Nephron (organoid): Measurements from ENCODE around the gene KLK13.
A peak's percentile ranks its signal among the peaks of the same experiment; 100 is the strongest.

Experiments used
- H3K27ac Mint-ChIP-seq, 3 experiments: 2 replicates each; pipeline ENCODE4 v1.8.0; 2020; ENCODE audit warnings: mixed read lengths in 3 of 3, mild to moderate bottlenecking in 2 of 3, moderate library complexity in 1 of 3
- H3K27me3 Mint-ChIP-seq: 2 replicates; pipeline ENCODE4 v1.8.0; 2021; ENCODE audit warnings: low read depth, mild to moderate bottlenecking, moderate library complexity, mixed read lengths
- H3K36me3 Mint-ChIP-seq: 2 replicates; pipeline ENCODE4 v1.8.0; 2020; ENCODE audit warnings: low read depth, mixed read lengths
- H3K4me1 Mint-ChIP-seq: 2 replicates; pipeline ENCODE4 v1.8.0; 2020; ENCODE audit warnings: mixed read lengths
- H3K4me3 Mint-ChIP-seq, 3 experiments: 2 replicates each; pipeline ENCODE4 v1.8.0; 2020; ENCODE audit warnings: mild to moderate bottlenecking in 3 of 3, mixed read lengths in 3 of 3, moderate library complexity in 2 of 3
- H3K9me3 Mint-ChIP-seq: 2 replicates; pipeline ENCODE4 v1.8.0; 2020; ENCODE audit warnings: mixed read lengths
- TF ChIP-seq, protein P1 (sequence below), 3 experiments: fragments of 200-600 bp; sonication (generic); IDR thresholded peaks; one replicate each; pipeline ENCODE4 v1.5.0; 2021; ENCODE audit warnings: antibody characterized with exemption in 3 of 3; ENCODE audit not compliant: unreplicated experiment in 3 of 3

The KLK13 gene

GRCh38 chr19:51096473-51097165, 31.7 kb upstream of the KLK13 start:
- H3K9me3 Mint-ChIP-seq = no peaks in the 10 kb centered on the region
- TF ChIP-seq, protein P1, sequence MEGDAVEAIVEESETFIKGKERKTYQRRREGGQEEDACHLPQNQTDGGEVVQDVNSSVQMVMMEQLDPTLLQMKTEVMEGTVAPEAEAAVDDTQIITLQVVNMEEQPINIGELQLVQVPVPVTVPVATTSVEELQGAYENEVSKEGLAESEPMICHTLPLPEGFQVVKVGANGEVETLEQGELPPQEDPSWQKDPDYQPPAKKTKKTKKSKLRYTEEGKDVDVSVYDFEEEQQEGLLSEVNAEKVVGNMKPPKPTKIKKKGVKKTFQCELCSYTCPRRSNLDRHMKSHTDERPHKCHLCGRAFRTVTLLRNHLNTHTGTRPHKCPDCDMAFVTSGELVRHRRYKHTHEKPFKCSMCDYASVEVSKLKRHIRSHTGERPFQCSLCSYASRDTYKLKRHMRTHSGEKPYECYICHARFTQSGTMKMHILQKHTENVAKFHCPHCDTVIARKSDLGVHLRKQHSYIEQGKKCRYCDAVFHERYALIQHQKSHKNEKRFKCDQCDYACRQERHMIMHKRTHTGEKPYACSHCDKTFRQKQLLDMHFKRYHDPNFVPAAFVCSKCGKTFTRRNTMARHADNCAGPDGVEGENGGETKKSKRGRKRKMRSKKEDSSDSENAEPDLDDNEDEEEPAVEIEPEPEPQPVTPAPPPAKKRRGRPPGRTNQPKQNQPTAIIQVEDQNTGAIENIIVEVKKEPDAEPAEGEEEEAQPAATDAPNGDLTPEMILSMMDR (IDR thresholded peaks at IDR 0.05; ENCODE audit: unreplicated experiment in 3 of 3) = peak in 1 of 3 experiments; percentile 15
- no peak overlapping the region for H3K27ac Mint-ChIP-seq
- no peak overlapping the region for H3K4me3 Mint-ChIP-seq
- no peaks in the 10 kb centered on the region for H3K4me1 Mint-ChIP-seq
- no peaks in the 10 kb centered on the region for H3K27me3 Mint-ChIP-seq
- H3K36me3 Mint-ChIP-seq = peaks cover 6% of the 10 kb centered on the region

GRCh38 chr19:51094696-51095279, 29.9 kb upstream of the KLK13 start:
- Mint-ChIP-seq H3K9me3 (no peaks in the 10 kb centered on the region), H3K27me3 (no peaks in the 10 kb centered on the region), H3K4me3 (no peak overlapping the region), H3K4me1 (no peaks in the 10 kb centered on the region), H3K27ac (no peak overlapping the region), H3K36me3 (no peaks in the 10 kb centered on the region)
- TF ChIP-seq, protein P1 (IDR thresholded peaks at IDR 0.05; ENCODE audit: unreplicated experiment in 3 of 3) = peak; percentile 68 to 73 (median 68)

DNA sequence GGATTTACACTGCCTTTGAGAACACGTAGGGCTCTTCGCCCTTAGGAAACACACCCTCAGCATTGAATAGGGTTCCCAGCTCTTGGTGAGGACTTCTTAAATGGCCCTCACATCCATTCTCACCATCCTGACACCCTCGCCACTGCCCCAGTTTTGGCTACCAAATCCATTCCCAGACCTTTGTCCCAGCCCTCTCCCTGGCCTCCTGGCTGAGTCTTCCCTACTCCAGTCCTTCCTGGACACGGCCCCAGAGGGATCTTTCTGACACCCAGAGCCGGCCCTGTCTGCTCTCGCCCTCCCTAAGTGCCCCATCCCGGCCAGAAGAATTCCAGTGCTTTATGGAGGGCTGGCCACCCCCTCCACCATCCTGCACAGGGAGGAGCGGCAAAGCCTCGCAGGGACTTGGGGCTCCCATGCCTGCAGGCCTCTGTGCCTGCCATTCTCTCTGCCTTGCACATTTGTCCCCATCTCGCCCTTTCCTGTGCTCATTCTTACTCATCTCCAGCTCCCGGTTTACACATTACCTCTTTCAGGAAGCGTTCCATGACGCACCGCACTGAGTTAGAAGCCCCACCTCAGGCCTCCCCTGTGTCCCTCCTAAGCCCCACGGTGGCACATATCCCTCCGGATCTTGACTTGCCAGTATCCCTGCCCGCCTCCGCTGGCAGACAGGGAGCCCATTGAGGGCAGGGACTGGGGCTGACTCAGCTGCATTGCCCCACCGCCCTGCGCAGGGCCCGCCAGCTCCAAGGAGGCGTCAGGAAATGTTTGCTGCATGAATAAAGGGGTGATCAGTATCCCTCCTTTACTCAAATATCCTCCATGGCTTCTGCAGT, 28.8 kb upstream of the KLK13 start:
- Mint-ChIP-seq H3K9me3 (no peaks in the 10 kb centered on the region), H3K27me3 (no peaks in the 10 kb centered on the region), H3K4me1 (no peaks in the 10 kb centered on the region), H3K4me3 (no peak overlapping the region), H3K36me3 (no peaks in the 10 kb centered on the region), H3K27ac (no peak overlapping the region)
- TF ChIP-seq, protein P1 (IDR thresholded peaks at IDR 0.05; ENCODE audit: unreplicated experiment in 3 of 3) = no peak

DNA sequence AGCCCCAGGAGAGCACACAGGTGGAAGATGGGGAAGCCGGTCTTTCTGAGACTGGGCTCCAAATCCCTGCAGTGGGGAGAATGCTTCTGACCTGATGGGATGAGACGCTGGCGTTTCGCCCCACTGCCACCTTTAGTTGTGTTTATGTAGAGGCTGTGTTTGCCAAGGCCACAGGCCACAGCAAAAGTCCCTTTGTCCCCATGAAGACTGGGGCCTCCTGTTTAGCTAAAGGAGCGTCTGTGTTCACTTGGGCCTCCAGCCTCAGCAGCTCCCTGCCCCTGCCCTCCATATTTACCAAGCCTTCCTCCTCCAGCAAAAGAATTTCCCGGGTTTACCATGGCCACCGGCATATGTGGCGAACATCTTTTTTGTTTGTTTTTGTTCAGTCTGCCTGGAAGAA, 28.2 kb upstream of the KLK13 start:
- H3K27ac Mint-ChIP-seq = no peak overlapping the region
- H3K27me3 Mint-ChIP-seq = no peaks in the 10 kb centered on the region
- H3K36me3 Mint-ChIP-seq = no peaks in the 10 kb centered on the region
- TF ChIP-seq, protein P1 (IDR thresholded peaks at IDR 0.05; ENCODE audit: unreplicated experiment in 3 of 3) = no peak
- H3K9me3 Mint-ChIP-seq = no peaks in the 10 kb centered on the region
- no peaks in the 10 kb centered on the region for H3K4me1 Mint-ChIP-seq
- no peak overlapping the region for H3K4me3 Mint-ChIP-seq

DNA sequence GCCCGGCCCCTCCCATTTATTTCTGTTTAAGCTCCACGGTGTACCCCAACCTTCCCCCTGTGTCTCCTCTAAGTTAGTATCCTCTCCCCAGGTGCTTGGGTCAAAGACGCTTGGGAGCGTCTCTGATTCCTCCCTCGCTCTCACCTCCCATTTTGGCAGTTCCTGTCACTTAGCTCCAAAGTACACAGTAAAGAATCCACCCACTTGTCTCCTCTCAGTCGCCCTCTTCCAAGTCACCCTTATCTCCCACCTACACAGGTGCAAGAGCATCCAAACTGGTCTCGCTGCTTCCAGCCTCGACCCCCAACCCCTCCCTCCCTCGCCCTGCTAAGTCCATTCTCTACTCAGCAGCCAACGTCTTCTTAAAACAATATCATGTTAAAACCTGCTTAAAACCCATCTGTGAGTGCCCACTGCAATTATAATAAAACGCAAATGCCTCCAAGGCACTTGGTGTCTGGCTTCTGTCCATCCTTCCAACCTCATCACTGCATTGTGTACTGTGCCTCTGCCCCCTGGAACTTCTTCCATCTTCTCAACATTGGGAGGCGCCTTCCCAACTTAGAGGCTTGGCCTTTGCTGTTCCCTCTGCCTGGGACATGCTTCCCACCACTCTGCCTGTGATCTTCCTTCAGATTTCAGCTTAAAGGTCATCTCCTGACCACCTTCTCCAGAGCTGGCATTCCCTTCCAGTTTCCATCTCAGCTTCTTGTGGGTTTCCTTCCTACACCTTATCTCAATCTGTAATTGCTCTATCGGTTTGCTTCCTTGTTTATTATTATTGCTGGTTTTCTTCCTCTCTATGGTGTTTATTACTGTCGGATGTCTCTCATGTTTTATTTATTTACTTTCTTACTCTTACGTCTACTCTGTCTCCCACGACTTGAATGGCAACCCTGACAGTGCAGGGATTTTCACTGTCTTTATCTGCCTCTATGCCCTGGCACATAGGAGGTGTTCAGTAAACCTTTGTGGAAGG, 27.3 kb upstream of the KLK13 start:
- Mint-ChIP-seq H3K27ac (no peak overlapping the region), H3K27me3 (no peaks in the 10 kb centered on the region), H3K9me3 (no peaks in the 10 kb centered on the region), H3K4me3 (no peak overlapping the region), H3K36me3 (no peaks in the 10 kb centered on the region), H3K4me1 (no peaks in the 10 kb centered on the region)
- TF ChIP-seq, protein P1 (IDR thresholded peaks at IDR 0.05; ENCODE audit: unreplicated experiment in 3 of 3) = no peak
